Stimulated activated CD8-positive, alpha-beta memory T cell treated with anti-CD3 and anti-CD28 coated beads, Interleukin-15, amount 100 ng/mL, for 48 hours (primary cell): Measurements from ENCODE around the gene GSTM2.
"Not testable (repeated sequence)": the region's sequence is repeated elsewhere in the genome, so short reads cannot be mapped to it uniquely, and the experiment has no call there.

Source experiments
- DNase-seq, 2 donors: peaks; one replicate each; pipeline ENCODE4 v3.0.0-alpha.2; 2020; ENCODE audit warnings: low read depth in 2 of 2

The GSTM2 gene

GRCh38 chr1:109644670-109645069 lies 23.2 kb upstream of the GSTM2 start:
- DNase-seq: no peak

- DNase-seq: no peak
Measured at GRCh38 chr1:109649491-109649914, 18.4 kb upstream of the GSTM2 start.

- no peak for DNase-seq
Measured at GRCh38 chr1:109650609-109651008, 17.2 kb upstream of the GSTM2 start.

- DNase-seq: no peak
Measured at GRCh38 chr1:109652402-109652801, 15.5 kb upstream of the GSTM2 start.

- no peak for DNase-seq
Measured at GRCh38 chr1:109653306-109653705, 14.6 kb upstream of the GSTM2 start.

GRCh38 chr1:109654519-109654918 lies 13.3 kb upstream of the GSTM2 start:
- DNase-seq: no peak

GRCh38 chr1:109655615-109656519 lies 12.0 kb upstream of the GSTM2 start, which contains the start of gene GSTM4:
GSTM4 (plus strand) TSS chr1:109656099; CDS start chr1:109656390, 291 bp downstream.
- peak; percentile 64 to 65 for DNase-seq

GRCh38 chr1:109657395-109657794 lies 10.5 kb upstream of the GSTM2 start:
- no peak for DNase-seq

GRCh38 chr1:109657970-109658369 lies 9.9 kb upstream of the GSTM2 start:
- DNase-seq: no peak

GRCh38 chr1:109658533-109659042 lies 9.3 kb upstream of the GSTM2 start:
- DNase-seq: no peak

- no peak for DNase-seq
Measured at GRCh38 chr1:109659145-109659544, 8.7 kb upstream of the GSTM2 start.

GRCh38 chr1:109659997-109660690 lies 7.7 kb upstream of the GSTM2 start:
- DNase-seq: no peak

- not testable (repeated sequence) for DNase-seq
Measured at GRCh38 chr1:109660691-109661026, 7.2 kb upstream of the GSTM2 start.

- no peak for DNase-seq
Measured at GRCh38 chr1:109661391-109661790, 6.5 kb upstream of the GSTM2 start.

- no peak for DNase-seq
Measured at GRCh38 chr1:109664671-109665070, 3.2 kb upstream of the GSTM2 start.

- no peak for DNase-seq
Measured at GRCh38 chr1:109668123-109668775, 392 bp downstream of the GSTM2 start.

- no peak for DNase-seq
Measured at GRCh38 chr1:109669246-109669948, 1.5 kb downstream of the GSTM2 start.

GRCh38 chr1:109669949-109670302 lies 2.1 kb downstream of the GSTM2 start:
- not testable (repeated sequence) for DNase-seq

- no peak for DNase-seq
Measured at GRCh38 chr1:109671067-109671466, 3.2 kb downstream of the GSTM2 start.

- DNase-seq: not testable (repeated sequence)
Measured at GRCh38 chr1:109673861-109674260, 6.0 kb downstream of the GSTM2 start.

- not testable (repeated sequence) for DNase-seq
Measured at GRCh38 chr1:109676683-109677381, 9.0 kb downstream of the GSTM2 start.
